DOHH2 (cell line): ENCODE data around the gene KRT6B.

Experiments used
- H3F3A ChIP-seq: fragments of 200-600 bp; sonication (generic), shearing (Covaris generic); 2 replicates; pipeline ENCODE4 v1.6.0; 2016; ENCODE audit warnings: antibody characterized with exemption, mild to moderate bottlenecking; ENCODE audit not compliant: control insufficient read depth, insufficient read depth
- H3K27ac ChIP-seq: fragments of 200-600 bp; sonication (generic); 2 replicates; pipeline ENCODE4 v1.5.1; 2014; ENCODE audit warnings: low read depth, mild to moderate bottlenecking, low read length, moderate library complexity
- H3K27me3 ChIP-seq: fragments of 200-600 bp; sonication (generic); 2 replicates; pipeline ENCODE4 v1.6.1; 2014; ENCODE audit warnings: mild to moderate bottlenecking, low read length, mixed read lengths; ENCODE audit not compliant: control insufficient read depth
- H3K36me3 ChIP-seq: fragments of 200-600 bp; sonication (generic); 2 replicates; pipeline ENCODE4 v1.6.1; 2014; ENCODE audit warnings: mild to moderate bottlenecking, low read length, moderate library complexity, mixed read lengths; ENCODE audit not compliant: control insufficient read depth
- H3K4me1 ChIP-seq: fragments of 200-600 bp; sonication (generic); 2 replicates; pipeline ENCODE4 v1.6.1; 2014; ENCODE audit warnings: mild to moderate bottlenecking, low read length, mixed read lengths; ENCODE audit not compliant: control insufficient read depth
- H3K4me2 ChIP-seq: fragments of 200-600 bp; sonication (generic); 2 replicates; pipeline ENCODE4 v1.6.0; 2014; ENCODE audit warnings: mild to moderate bottlenecking, low read length, moderate library complexity
- H3K4me3 ChIP-seq: fragments of 200-600 bp; sonication (generic); 2 replicates; pipeline ENCODE4 v1.5.1; 2014; ENCODE audit warnings: mild to moderate bottlenecking, low read length, mixed read lengths
- H3K79me2 ChIP-seq: fragments of 200-600 bp; sonication (generic); 2 replicates; pipeline ENCODE4 v1.6.1; 2014; ENCODE audit warnings: mild to moderate bottlenecking, low read length, mixed read lengths; ENCODE audit not compliant: control insufficient read depth
- H3K9me2 ChIP-seq: fragments of 200-600 bp; sonication (generic); replicated peaks from 2 replicates; pipeline ENCODE4 v1.6.1; 2014; ENCODE audit warnings: mild to moderate bottlenecking, low read length, mixed read lengths; ENCODE audit not compliant: control insufficient read depth
- H3K9me3 ChIP-seq: fragments of 200-600 bp; sonication (generic); 2 replicates; pipeline ENCODE4 v1.6.1; 2014; ENCODE audit warnings: antibody characterized with exemption, low read length, mixed read lengths; ENCODE audit not compliant: control insufficient read depth, insufficient read depth
- H4K20me1 ChIP-seq: fragments of 200-600 bp; sonication (generic); 2 replicates; pipeline ENCODE4 v1.6.0; 2014; ENCODE audit warnings: low read depth, mild to moderate bottlenecking, antibody characterized with exemption, low read length, moderate library complexity; ENCODE audit not compliant: control insufficient read depth, insufficient read depth
- EZH2phosphoT487 ChIP-seq: fragments of 200-600 bp; sonication (generic); IDR thresholded peaks from 2 replicates; pipeline ENCODE4 v1.6.1; 2017; ENCODE audit warnings: borderline replicate concordance, mild to moderate bottlenecking, antibody characterized with exemption, low read length, moderate library complexity, mixed read lengths
- TF ChIP-seq, protein P1 (sequence below): fragments of 200-600 bp; sonication (generic); IDR thresholded peaks from one replicate; pipeline ENCODE4 v1.5.1; 2014; ENCODE audit warnings: antibody characterized with exemption, mild to moderate bottlenecking, low read depth, low read length; ENCODE audit not compliant: poor library complexity, severe bottlenecking

KRT6B gene

DNA sequence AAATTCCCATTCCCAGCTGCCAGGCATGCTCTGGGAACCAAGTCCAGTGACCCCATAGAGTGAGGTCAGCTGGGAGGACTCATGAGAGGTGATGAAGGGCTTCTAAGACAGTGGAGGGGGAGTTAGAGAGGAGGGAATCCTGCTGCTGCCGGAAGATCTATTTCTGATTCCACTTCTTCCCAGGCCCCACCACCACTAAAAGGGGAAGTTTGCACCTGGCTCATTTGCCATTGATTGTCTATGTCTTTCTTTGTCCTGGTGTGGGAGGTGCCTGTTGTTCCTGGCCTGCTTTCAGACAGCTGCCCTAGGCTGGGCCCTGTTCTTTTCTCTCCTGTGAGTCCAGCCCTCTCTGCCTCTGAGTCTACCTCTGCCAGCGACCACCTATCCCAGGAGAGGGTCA, 44.1 kb upstream of the KRT6B start:
- Histone ChIP-seq H3K4me2 (no peak overlapping the region), H3K79me2 (no peaks in the 10 kb centered on the region), H3K36me3 (no peaks in the 10 kb centered on the region), H3F3A (no peaks in the 10 kb centered on the region), H3K9me3 (no peaks in the 10 kb centered on the region), H3K9me2 (no peaks in the 10 kb centered on the region), H3K4me1 (no peaks in the 10 kb centered on the region), H3K4me3 (no peak overlapping the region), H3K27ac (no peak overlapping the region), H3K27me3 (peaks cover 15% of the 10 kb centered on the region), H4K20me1 (no peaks in the 10 kb centered on the region)
- no peak for TF ChIP-seq EZH2phosphoT487
- TF ChIP-seq, protein P1, sequence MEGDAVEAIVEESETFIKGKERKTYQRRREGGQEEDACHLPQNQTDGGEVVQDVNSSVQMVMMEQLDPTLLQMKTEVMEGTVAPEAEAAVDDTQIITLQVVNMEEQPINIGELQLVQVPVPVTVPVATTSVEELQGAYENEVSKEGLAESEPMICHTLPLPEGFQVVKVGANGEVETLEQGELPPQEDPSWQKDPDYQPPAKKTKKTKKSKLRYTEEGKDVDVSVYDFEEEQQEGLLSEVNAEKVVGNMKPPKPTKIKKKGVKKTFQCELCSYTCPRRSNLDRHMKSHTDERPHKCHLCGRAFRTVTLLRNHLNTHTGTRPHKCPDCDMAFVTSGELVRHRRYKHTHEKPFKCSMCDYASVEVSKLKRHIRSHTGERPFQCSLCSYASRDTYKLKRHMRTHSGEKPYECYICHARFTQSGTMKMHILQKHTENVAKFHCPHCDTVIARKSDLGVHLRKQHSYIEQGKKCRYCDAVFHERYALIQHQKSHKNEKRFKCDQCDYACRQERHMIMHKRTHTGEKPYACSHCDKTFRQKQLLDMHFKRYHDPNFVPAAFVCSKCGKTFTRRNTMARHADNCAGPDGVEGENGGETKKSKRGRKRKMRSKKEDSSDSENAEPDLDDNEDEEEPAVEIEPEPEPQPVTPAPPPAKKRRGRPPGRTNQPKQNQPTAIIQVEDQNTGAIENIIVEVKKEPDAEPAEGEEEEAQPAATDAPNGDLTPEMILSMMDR = no peak

DNA sequence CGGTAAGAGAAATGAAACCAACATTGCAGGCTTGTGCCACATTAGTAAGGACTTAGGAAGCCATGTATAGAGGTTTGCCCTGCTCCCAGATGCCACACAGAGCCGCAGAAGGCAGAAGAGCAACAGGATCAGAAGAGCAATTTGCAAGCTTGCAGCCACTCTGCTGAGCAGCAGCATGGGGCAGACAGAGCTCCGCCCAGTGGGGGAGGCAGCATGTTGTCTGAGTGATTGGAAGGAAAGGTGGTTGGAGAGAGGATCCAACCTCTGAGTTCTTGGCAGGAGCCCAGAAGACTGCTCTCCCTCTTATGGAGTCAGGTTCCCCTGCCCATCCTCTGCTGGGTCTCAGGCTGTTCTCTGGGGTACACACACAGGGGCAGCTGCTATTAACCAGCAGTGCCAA, 43.4 kb upstream of the KRT6B start:
- Histone ChIP-seq H3K9me2 (no peaks in the 10 kb centered on the region), H4K20me1 (no peaks in the 10 kb centered on the region), H3K79me2 (no peaks in the 10 kb centered on the region), H3K27ac (no peak overlapping the region), H3K27me3 (peaks cover 15% of the 10 kb centered on the region), H3F3A (no peaks in the 10 kb centered on the region), H3K4me1 (no peaks in the 10 kb centered on the region), H3K9me3 (no peaks in the 10 kb centered on the region), H3K36me3 (no peaks in the 10 kb centered on the region), H3K4me2 (no peak overlapping the region), H3K4me3 (no peak overlapping the region)
- TF ChIP-seq, protein P1 = no peak
- no peak for TF ChIP-seq EZH2phosphoT487

DNA sequence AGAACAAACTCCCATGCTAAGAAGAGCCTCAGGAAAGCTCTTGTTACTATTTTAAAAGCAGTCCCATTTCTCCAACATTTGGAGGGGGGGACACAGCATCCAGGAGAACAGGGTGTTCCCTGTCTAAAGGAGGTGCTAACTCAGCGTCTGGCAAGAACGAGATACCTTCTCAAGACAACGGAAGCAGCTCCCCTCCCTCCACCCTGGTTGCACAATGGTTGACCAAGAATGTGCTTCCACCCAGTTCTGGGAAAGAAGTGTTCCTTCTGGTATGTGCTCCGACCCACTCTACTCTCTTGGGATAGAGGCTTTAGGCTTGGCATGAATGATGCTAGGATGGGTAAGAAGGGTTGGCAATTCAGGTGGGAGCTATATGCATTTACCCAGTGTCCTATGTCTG, 42.6 kb upstream of the KRT6B start:
- Histone ChIP-seq H3K4me1 (no peaks in the 10 kb centered on the region), H3K27me3 (peaks cover 15% of the 10 kb centered on the region), H3K9me2 (no peaks in the 10 kb centered on the region), H3K79me2 (no peaks in the 10 kb centered on the region), H3K9me3 (no peaks in the 10 kb centered on the region), H3K27ac (no peak overlapping the region), H3K4me3 (no peak overlapping the region), H4K20me1 (no peaks in the 10 kb centered on the region), H3F3A (no peaks in the 10 kb centered on the region), H3K36me3 (no peaks in the 10 kb centered on the region), H3K4me2 (no peak overlapping the region)
- no peak for TF ChIP-seq EZH2phosphoT487
- TF ChIP-seq, protein P1 = no peak

DNA sequence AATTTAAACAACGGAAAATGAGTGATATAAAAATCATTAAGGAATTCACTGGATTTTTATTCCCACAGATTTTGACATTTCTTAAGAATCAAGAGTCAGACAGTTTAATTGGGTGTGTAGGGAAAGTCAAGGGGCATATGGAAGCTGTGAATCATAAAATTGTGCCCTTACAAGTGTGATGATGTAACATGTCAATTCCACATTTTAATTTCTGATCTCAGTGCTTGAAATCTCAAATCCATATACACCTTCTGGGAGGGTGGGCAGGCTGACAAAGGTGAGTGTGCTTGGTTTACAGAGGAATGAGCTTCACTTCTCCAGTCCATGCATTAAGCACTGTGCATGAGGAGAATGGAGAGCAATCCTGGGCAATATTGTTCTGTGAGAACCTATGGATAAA, 42.2 kb upstream of the KRT6B start:
- Histone ChIP-seq H3K9me2 (no peaks in the 10 kb centered on the region), H3K4me2 (no peak overlapping the region), H3K4me3 (no peak overlapping the region), H3K27me3 (peaks cover 15% of the 10 kb centered on the region), H3K36me3 (no peaks in the 10 kb centered on the region), H4K20me1 (no peaks in the 10 kb centered on the region), H3K27ac (no peak overlapping the region), H3K79me2 (no peaks in the 10 kb centered on the region), H3K4me1 (no peaks in the 10 kb centered on the region), H3F3A (no peaks in the 10 kb centered on the region), H3K9me3 (no peaks in the 10 kb centered on the region)
- TF ChIP-seq EZH2phosphoT487 = no peak
- TF ChIP-seq, protein P1 = no peak
